ENCODE measurements around the gene OSBP2.
A peak's percentile ranks its signal among the peaks of the same experiment; 100 is the strongest.

The OSBP2 gene

GRCh38 chr22:30753701-30754100 lies 59.0 kb downstream of the OSBP2 start:
- no peak overlapping the region for H3K18ac ChIP-seq (ENCODE audit: low read length)
- no peak overlapping the region for H2AFZ ChIP-seq (ENCODE audit: low read length)
- H4K8ac ChIP-seq (ENCODE audit: low read depth, low read length): no peak overlapping the region
- no peaks in the 10 kb centered on the region for H3K9me3 ChIP-seq (replicated peaks in 1 of 2; ENCODE audit: control insufficient read depth in 2 of 2, insufficient read depth in 1 of 2, low read depth in 1 of 2, low read length in 2 of 2)
- no peak overlapping the region for H2AK5ac ChIP-seq (ENCODE audit: low read depth, low read length)
- H2BK12ac ChIP-seq (ENCODE audit: low read length): no peak overlapping the region
- H3K27ac ChIP-seq (replicated peaks; ENCODE audit: low read length): no peak overlapping the region
- H3K4ac ChIP-seq (ENCODE audit: low read length): no peak overlapping the region
- no peak overlapping the region for H3K4me2 ChIP-seq (ENCODE audit: insufficient read depth, low read length, poor library complexity, severe bottlenecking)
- H3K23ac ChIP-seq (ENCODE audit: low read depth, low read length, poor library complexity): no peak overlapping the region
- H4K91ac ChIP-seq (ENCODE audit: low read depth, low read length, poor library complexity): no peak overlapping the region
- no CpG with 5 or more reads among the region's 2 CpGs for WGBS, 2 donors (ENCODE audit: extremely low coverage in 2 of 2, insufficient read length in 2 of 2, insufficient replicate concordance in 1 of 2)
- H2BK120ac ChIP-seq (ENCODE audit: low read depth, low read length): no peak overlapping the region
- no peaks in the 10 kb centered on the region for H3K36me3 ChIP-seq (replicated peaks in 1 of 2; ENCODE audit: control insufficient read depth in 2 of 2, insufficient read depth in 2 of 2, low read length in 2 of 2)
- no peak for DNase-seq (ENCODE audit: low spot score)
- H2BK5ac ChIP-seq (ENCODE audit: low read length): no peak overlapping the region
- H3K4me3 ChIP-seq (ENCODE audit: low read length in 2 of 2): no peak overlapping the region
- H3K27me3 ChIP-seq (ENCODE audit: control insufficient read depth in 3 of 3, insufficient read depth in 3 of 3, low read depth in 1 of 3, low read length in 3 of 3): peaks cover 0 to 4% (median 0%) of the 10 kb centered on the region in 3 experiments
- H3K4me1 ChIP-seq (ENCODE audit: control insufficient read depth in 2 of 2, insufficient read depth in 1 of 2, low read depth in 1 of 2, low read length in 2 of 2): no peaks in the 10 kb centered on the region
- no peaks in the 10 kb centered on the region for H3K79me1 ChIP-seq (ENCODE audit: low read depth, low read length)
- H3K9ac ChIP-seq (ENCODE audit: low read depth, low read length, poor library complexity): no peak overlapping the region
- no peak overlapping the region for H2BK15ac ChIP-seq (ENCODE audit: low read length)
- H3K14ac ChIP-seq (ENCODE audit: low read length): no peak overlapping the region

- Histone ChIP-seq H3K4me3 (ENCODE audit: low read length in 2 of 2) (no peak overlapping the region), H2BK120ac (ENCODE audit: low read depth, low read length) (no peak overlapping the region), H2BK5ac (ENCODE audit: low read length) (no peak overlapping the region), H3K23ac (ENCODE audit: low read depth, low read length, poor library complexity) (no peak overlapping the region), H3K27ac (replicated peaks; ENCODE audit: low read length) (no peak overlapping the region), H2BK15ac (ENCODE audit: low read length) (peak overlapping the region; percentile 51), H3K27me3 (ENCODE audit: control insufficient read depth in 3 of 3, insufficient read depth in 3 of 3, low read depth in 1 of 3, low read length in 3 of 3) (peaks cover 0 to 4% (median 0%) of the 10 kb centered on the region in 3 experiments), H3K14ac (ENCODE audit: low read length) (no peak overlapping the region), H2AFZ (ENCODE audit: low read length) (no peak overlapping the region), H3K18ac (ENCODE audit: low read length) (no peak overlapping the region), H3K79me1 (ENCODE audit: low read depth, low read length) (no peaks in the 10 kb centered on the region), H3K9me3 (replicated peaks in 1 of 2; ENCODE audit: control insufficient read depth in 2 of 2, insufficient read depth in 1 of 2, low read depth in 1 of 2, low read length in 2 of 2) (no peaks in the 10 kb centered on the region), H3K4me2 (ENCODE audit: insufficient read depth, low read length, poor library complexity, severe bottlenecking) (no peak overlapping the region), H3K4ac (ENCODE audit: low read length) (no peak overlapping the region), H2BK12ac (ENCODE audit: low read length) (no peak overlapping the region), H3K36me3 (replicated peaks in 1 of 2; ENCODE audit: control insufficient read depth in 2 of 2, insufficient read depth in 2 of 2, low read length in 2 of 2) (no peaks in the 10 kb centered on the region), H2AK5ac (ENCODE audit: low read depth, low read length) (peak overlapping the region; percentile 59), H3K4me1 (ENCODE audit: control insufficient read depth in 2 of 2, insufficient read depth in 1 of 2, low read depth in 1 of 2, low read length in 2 of 2) (no peaks in the 10 kb centered on the region), H4K8ac (ENCODE audit: low read depth, low read length) (no peak overlapping the region), H4K91ac (ENCODE audit: low read depth, low read length, poor library complexity) (no peak overlapping the region), H3K9ac (ENCODE audit: low read depth, low read length, poor library complexity) (no peak overlapping the region)
- WGBS, 2 donors (ENCODE audit: extremely low coverage in 2 of 2, insufficient read length in 2 of 2, insufficient replicate concordance in 1 of 2): no CpG with 5 or more reads among the region's 4 CpGs
- DNase-seq (ENCODE audit: low spot score): no peak
Observed at GRCh38 chr22:30754521-30754920, 59.8 kb downstream of the OSBP2 start.

GRCh38 chr22:30754971-30755758 lies 60.5 kb downstream of the OSBP2 start:
- Histone ChIP-seq H3K9me3 (replicated peaks in 1 of 2; ENCODE audit: control insufficient read depth in 2 of 2, insufficient read depth in 1 of 2, low read depth in 1 of 2, low read length in 2 of 2) (no peaks in the 10 kb centered on the region), H3K36me3 (replicated peaks in 1 of 2; ENCODE audit: control insufficient read depth in 2 of 2, insufficient read depth in 2 of 2, low read length in 2 of 2) (no peaks in the 10 kb centered on the region), H2BK120ac (ENCODE audit: low read depth, low read length) (no peak overlapping the region), H2BK15ac (ENCODE audit: low read length) (no peak overlapping the region), H4K91ac (ENCODE audit: low read depth, low read length, poor library complexity) (no peak overlapping the region), H3K9ac (ENCODE audit: low read depth, low read length, poor library complexity) (no peak overlapping the region), H2AK5ac (ENCODE audit: low read depth, low read length) (peak overlapping the region; percentile 50), H3K27me3 (ENCODE audit: control insufficient read depth in 3 of 3, insufficient read depth in 3 of 3, low read depth in 1 of 3, low read length in 3 of 3) (peaks cover 0 to 4% (median 0%) of the 10 kb centered on the region in 3 experiments), H2AFZ (ENCODE audit: low read length) (no peak overlapping the region), H4K8ac (ENCODE audit: low read depth, low read length) (no peak overlapping the region), H3K4ac (ENCODE audit: low read length) (no peak overlapping the region), H3K14ac (ENCODE audit: low read length) (no peak overlapping the region), H3K18ac (ENCODE audit: low read length) (peak overlapping the region; percentile 40), H3K27ac (replicated peaks; ENCODE audit: low read length) (no peak overlapping the region), H3K4me1 (ENCODE audit: control insufficient read depth in 2 of 2, insufficient read depth in 1 of 2, low read depth in 1 of 2, low read length in 2 of 2) (no peaks in the 10 kb centered on the region), H3K4me2 (ENCODE audit: insufficient read depth, low read length, poor library complexity, severe bottlenecking) (no peak overlapping the region), H3K79me1 (ENCODE audit: low read depth, low read length) (no peaks in the 10 kb centered on the region), H3K4me3 (ENCODE audit: low read length in 2 of 2) (no peak overlapping the region), H2BK12ac (ENCODE audit: low read length) (no peak overlapping the region), H2BK5ac (ENCODE audit: low read length) (no peak overlapping the region), H3K23ac (ENCODE audit: low read depth, low read length, poor library complexity) (no peak overlapping the region)
- no CpG with 5 or more reads among the region's 8 CpGs for WGBS, 2 donors (ENCODE audit: extremely low coverage in 2 of 2, insufficient read length in 2 of 2, insufficient replicate concordance in 1 of 2)
- DNase-seq (ENCODE audit: low spot score): peak; percentile 51

- H3K18ac ChIP-seq (ENCODE audit: low read length): peak overlapping the region; percentile 40
- H3K27me3 ChIP-seq (ENCODE audit: control insufficient read depth in 3 of 3, insufficient read depth in 3 of 3, low read depth in 1 of 3, low read length in 3 of 3): peaks cover 0 to 4% (median 0%) of the 10 kb centered on the region in 3 experiments
- peak overlapping the region; percentile 50 for H2AK5ac ChIP-seq (ENCODE audit: low read depth, low read length)
- H2BK12ac ChIP-seq (ENCODE audit: low read length): no peak overlapping the region
- no peak overlapping the region for H2BK5ac ChIP-seq (ENCODE audit: low read length)
- H3K9ac ChIP-seq (ENCODE audit: low read depth, low read length, poor library complexity): no peak overlapping the region
- no peak overlapping the region for H3K4me2 ChIP-seq (ENCODE audit: insufficient read depth, low read length, poor library complexity, severe bottlenecking)
- WGBS, 2 donors (ENCODE audit: extremely low coverage in 2 of 2, insufficient read length in 2 of 2, insufficient replicate concordance in 1 of 2): no CpG with 5 or more reads among the region's 7 CpGs
- H4K8ac ChIP-seq (ENCODE audit: low read depth, low read length): no peak overlapping the region
- H2BK120ac ChIP-seq (ENCODE audit: low read depth, low read length): no peak overlapping the region
- H3K4me3 ChIP-seq (ENCODE audit: low read length in 2 of 2): no peak overlapping the region
- no peak overlapping the region for H3K14ac ChIP-seq (ENCODE audit: low read length)
- H3K9me3 ChIP-seq (replicated peaks in 1 of 2; ENCODE audit: control insufficient read depth in 2 of 2, insufficient read depth in 1 of 2, low read depth in 1 of 2, low read length in 2 of 2): no peaks in the 10 kb centered on the region
- no peaks in the 10 kb centered on the region for H3K36me3 ChIP-seq (replicated peaks in 1 of 2; ENCODE audit: control insufficient read depth in 2 of 2, insufficient read depth in 2 of 2, low read length in 2 of 2)
- H3K27ac ChIP-seq (replicated peaks; ENCODE audit: low read length): no peak overlapping the region
- no peak overlapping the region for H2BK15ac ChIP-seq (ENCODE audit: low read length)
- H3K79me1 ChIP-seq (ENCODE audit: low read depth, low read length): no peaks in the 10 kb centered on the region
- H4K91ac ChIP-seq (ENCODE audit: low read depth, low read length, poor library complexity): no peak overlapping the region
- H3K23ac ChIP-seq (ENCODE audit: low read depth, low read length, poor library complexity): no peak overlapping the region
- no peak for DNase-seq (ENCODE audit: low spot score)
- H2AFZ ChIP-seq (ENCODE audit: low read length): no peak overlapping the region
- H3K4me1 ChIP-seq (ENCODE audit: control insufficient read depth in 2 of 2, insufficient read depth in 1 of 2, low read depth in 1 of 2, low read length in 2 of 2): no peaks in the 10 kb centered on the region
- H3K4ac ChIP-seq (ENCODE audit: low read length): no peak overlapping the region
Observed at GRCh38 chr22:30755759-30756124, 61.1 kb downstream of the OSBP2 start.

All from neuronal stem cell (in vitro differentiated cells).